ENCODE results near the gene HES5.

Gene HES5

DNA sequence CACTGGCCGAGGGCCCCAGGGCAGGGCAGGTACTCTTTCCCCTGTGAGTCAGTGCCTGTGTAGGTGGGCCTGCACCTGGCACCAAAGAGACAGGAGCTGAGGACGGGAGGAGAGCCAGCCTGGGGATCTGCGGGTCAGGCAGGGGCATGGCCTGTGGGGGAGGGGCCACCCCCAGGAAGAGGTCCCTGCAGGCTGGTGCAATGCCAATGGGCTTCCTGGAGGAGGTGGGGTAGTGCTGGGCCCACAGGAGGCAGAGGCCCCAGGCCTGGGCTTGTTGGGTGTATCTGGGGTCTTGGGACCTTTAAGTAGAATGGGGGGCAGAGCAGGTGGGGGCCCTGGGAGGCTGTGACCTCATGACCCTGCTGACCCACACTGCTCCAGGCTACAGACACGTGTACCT lies 30.8 kb downstream of the HES5 start:
- Histone ChIP-seq H3K27me3 (ENCODE audit: control insufficient read depth, low read length) (no peaks in the 10 kb centered on the region), H3K79me2 (ENCODE audit: control insufficient read depth, low read length) (no peaks in the 10 kb centered on the region), H3K4me3 (ENCODE audit: low read length) (no peak overlapping the region), H4K20me1 (ENCODE audit: control insufficient read depth, insufficient read depth, low read depth, low read length) (no peaks in the 10 kb centered on the region), H3K27ac (ENCODE audit: low read depth, low read length) (no peak overlapping the region), H3K4me2 (ENCODE audit: low read length) (no peak overlapping the region), H3K4me1 (ENCODE audit: control insufficient read depth, low read length) (peaks cover 42% of the 10 kb centered on the region), H3F3A (ENCODE audit: control insufficient read depth, insufficient read depth) (no peaks in the 10 kb centered on the region), H3K36me3 (ENCODE audit: control insufficient read depth, low read length) (no peaks in the 10 kb centered on the region), H3K9me2 (replicated peaks; ENCODE audit: control insufficient read depth, low read length) (no peaks in the 10 kb centered on the region), H3K9me3 (ENCODE audit: control insufficient read depth, insufficient read depth, low read length) (no peaks in the 10 kb centered on the region)
- TF ChIP-seq CTCF (IDR thresholded peaks at IDR 0.05; ENCODE audit: low read depth, low read length, poor library complexity, severe bottlenecking) (no peak), EZH2phosphoT487 (IDR thresholded peaks at IDR 0.05; ENCODE audit: borderline replicate concordance, low read length) (no peak)

GRCh38 chr1:2498648-2499047 lies 31.4 kb downstream of the HES5 start:
- no peaks in the 10 kb centered on the region for H3K9me3 ChIP-seq (ENCODE audit: control insufficient read depth, insufficient read depth, low read length)
- H3F3A ChIP-seq (ENCODE audit: control insufficient read depth, insufficient read depth) = no peaks in the 10 kb centered on the region
- no peak overlapping the region for H3K27ac ChIP-seq (ENCODE audit: low read depth, low read length)
- no peaks in the 10 kb centered on the region for H3K36me3 ChIP-seq (ENCODE audit: control insufficient read depth, low read length)
- H3K4me1 ChIP-seq (ENCODE audit: control insufficient read depth, low read length) = peaks cover 48% of the 10 kb centered on the region
- H3K79me2 ChIP-seq (ENCODE audit: control insufficient read depth, low read length) = no peaks in the 10 kb centered on the region
- no peaks in the 10 kb centered on the region for H3K9me2 ChIP-seq (replicated peaks; ENCODE audit: control insufficient read depth, low read length)
- H4K20me1 ChIP-seq (ENCODE audit: control insufficient read depth, insufficient read depth, low read depth, low read length) = no peaks in the 10 kb centered on the region
- no peaks in the 10 kb centered on the region for H3K27me3 ChIP-seq (ENCODE audit: control insufficient read depth, low read length)
- TF ChIP-seq CTCF (IDR thresholded peaks at IDR 0.05; ENCODE audit: low read depth, low read length, poor library complexity, severe bottlenecking) (no peak), EZH2phosphoT487 (IDR thresholded peaks at IDR 0.05; ENCODE audit: borderline replicate concordance, low read length) (no peak)
- no peak overlapping the region for H3K4me3 ChIP-seq (ENCODE audit: low read length)
- H3K4me2 ChIP-seq (ENCODE audit: low read length) = no peak overlapping the region

GRCh38 chr1:2497891-2498290 lies 32.2 kb downstream of the HES5 start:
- no peaks in the 10 kb centered on the region for H3F3A ChIP-seq (ENCODE audit: control insufficient read depth, insufficient read depth)
- no peak overlapping the region for H3K4me3 ChIP-seq (ENCODE audit: low read length)
- H3K27ac ChIP-seq (ENCODE audit: low read depth, low read length) = no peak overlapping the region
- no peaks in the 10 kb centered on the region for H3K36me3 ChIP-seq (ENCODE audit: control insufficient read depth, low read length)
- H3K9me3 ChIP-seq (ENCODE audit: control insufficient read depth, insufficient read depth, low read length) = no peaks in the 10 kb centered on the region
- H3K4me2 ChIP-seq (ENCODE audit: low read length) = no peak overlapping the region
- no peaks in the 10 kb centered on the region for H4K20me1 ChIP-seq (ENCODE audit: control insufficient read depth, insufficient read depth, low read depth, low read length)
- peaks cover 48% of the 10 kb centered on the region for H3K4me1 ChIP-seq (ENCODE audit: control insufficient read depth, low read length)
- TF ChIP-seq CTCF (IDR thresholded peaks at IDR 0.05; ENCODE audit: low read depth, low read length, poor library complexity, severe bottlenecking) = no peak
- no peak for TF ChIP-seq EZH2phosphoT487 (IDR thresholded peaks at IDR 0.05; ENCODE audit: borderline replicate concordance, low read length)
- H3K27me3 ChIP-seq (ENCODE audit: control insufficient read depth, low read length) = no peaks in the 10 kb centered on the region
- no peaks in the 10 kb centered on the region for H3K9me2 ChIP-seq (replicated peaks; ENCODE audit: control insufficient read depth, low read length)
- no peaks in the 10 kb centered on the region for H3K79me2 ChIP-seq (ENCODE audit: control insufficient read depth, low read length)

DNA sequence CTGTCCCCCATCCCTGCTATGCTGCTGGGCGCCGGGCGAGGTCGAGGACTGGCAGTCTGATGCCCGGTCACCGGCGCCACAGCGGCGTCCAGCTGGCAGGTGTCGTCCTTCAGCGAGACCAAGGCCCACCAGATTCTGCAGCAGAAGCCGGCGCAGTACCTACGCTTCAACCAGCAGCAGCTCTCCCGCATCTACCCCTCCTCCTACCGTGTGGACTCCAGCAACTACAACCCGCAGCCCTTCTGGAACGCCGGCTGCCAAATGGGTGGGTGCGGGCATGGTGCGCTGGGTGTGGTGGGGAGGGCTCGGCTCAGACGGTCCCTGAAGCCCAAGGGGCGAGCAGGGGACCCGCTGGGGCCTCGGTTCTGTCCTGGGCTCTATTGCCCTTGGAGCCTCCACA lies 33.3 kb downstream of the HES5 start:
- no peaks in the 10 kb centered on the region for H4K20me1 ChIP-seq (ENCODE audit: control insufficient read depth, insufficient read depth, low read depth, low read length)
- H3K9me2 ChIP-seq (replicated peaks; ENCODE audit: control insufficient read depth, low read length) = no peaks in the 10 kb centered on the region
- peak overlapping the region; percentile 60 for H3K4me2 ChIP-seq (ENCODE audit: low read length)
- H3K9me3 ChIP-seq (ENCODE audit: control insufficient read depth, insufficient read depth, low read length) = no peaks in the 10 kb centered on the region
- H3K27ac ChIP-seq (ENCODE audit: low read depth, low read length) = no peak overlapping the region
- H3F3A ChIP-seq (ENCODE audit: control insufficient read depth, insufficient read depth) = no peaks in the 10 kb centered on the region
- no peaks in the 10 kb centered on the region for H3K36me3 ChIP-seq (ENCODE audit: control insufficient read depth, low read length)
- H3K4me1 ChIP-seq (ENCODE audit: control insufficient read depth, low read length) = peaks cover 56% of the 10 kb centered on the region
- no peaks in the 10 kb centered on the region for H3K27me3 ChIP-seq (ENCODE audit: control insufficient read depth, low read length)
- TF ChIP-seq CTCF (IDR thresholded peaks at IDR 0.05; ENCODE audit: low read depth, low read length, poor library complexity, severe bottlenecking) = no peak
- TF ChIP-seq EZH2phosphoT487 (IDR thresholded peaks at IDR 0.05; ENCODE audit: borderline replicate concordance, low read length) = no peak
- H3K4me3 ChIP-seq (ENCODE audit: low read length) = peak overlapping the region; percentile 14; the same call in 1 of the 2 replicates
- no peaks in the 10 kb centered on the region for H3K79me2 ChIP-seq (ENCODE audit: control insufficient read depth, low read length)
